Astrocyte of the spinal cord (primary cell): ENCODE results near the gene DHX40.
A peak's percentile ranks its signal among the peaks of the same experiment; 100 is the strongest.

ENCODE experiments used
- DNase-seq: peaks from one replicate; pipeline ENCODE4 v3.0.0; 2011; ENCODE audit warnings: low read depth, low spot score
- H3K4me3 ChIP-seq: 2 replicates; pipeline ENCODE4 v1.5.1; 2011; ENCODE audit warnings: low read depth, mild to moderate bottlenecking, low read length, moderate library complexity
- in situ Hi-C: cut with HindIII; loops from 2 replicates; pipeline ENCODE4 v1.10.0; 2017; ENCODE audit warnings: low sequenced_read_pairs
- TF ChIP-seq, protein P1 (sequence below): IDR thresholded peaks from 2 replicates; pipeline ENCODE4 v1.5.1; 2012; ENCODE audit warnings: low read depth, mild to moderate bottlenecking, low read length, inconsistent platforms

The DHX40 gene

DNA sequence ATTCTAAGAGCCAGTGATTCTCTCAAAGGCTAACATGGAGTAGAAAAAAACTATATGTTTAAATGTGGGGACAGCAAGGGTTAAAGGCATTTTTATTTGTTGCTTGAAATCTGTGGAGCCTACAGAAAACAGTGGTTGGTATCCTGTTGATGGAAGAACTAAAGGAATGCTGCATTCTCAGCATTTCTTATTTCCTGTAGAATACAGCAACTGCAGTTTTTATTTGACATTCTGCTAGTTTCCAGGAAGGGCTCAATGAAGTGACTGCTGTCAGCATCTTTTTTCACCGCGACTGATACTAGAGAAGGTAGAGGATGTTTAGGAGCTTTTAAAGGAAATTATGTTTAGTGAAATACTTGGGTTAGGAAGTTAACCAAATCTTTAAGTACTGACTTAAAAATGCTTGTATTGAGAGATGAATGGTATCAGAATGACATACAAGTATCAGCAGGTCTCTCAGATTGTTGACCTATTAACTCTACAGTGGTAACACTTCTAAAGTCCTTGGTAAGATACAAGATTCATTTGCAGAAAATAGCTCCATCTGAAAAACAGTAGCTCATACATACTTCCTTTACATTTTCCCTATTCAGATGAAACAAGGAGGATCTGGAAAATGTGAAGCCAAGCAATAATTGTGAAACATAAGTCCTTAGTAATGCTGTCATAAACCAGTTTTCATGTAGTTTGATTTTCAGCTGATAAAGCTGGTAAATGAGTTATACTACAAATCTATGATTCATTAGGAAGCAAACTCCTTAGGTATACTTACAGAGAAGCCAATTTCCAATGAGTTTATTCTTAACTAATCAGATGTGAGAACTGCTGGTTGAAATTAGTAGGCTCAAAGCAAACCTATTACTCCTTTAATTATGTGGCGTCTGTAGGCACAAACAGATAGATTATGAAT, 69.5 kb downstream of the DHX40 start:
- DNase-seq: no peak
- in situ Hi-C loops: no loop called here
- no peak overlapping the region for H3K4me3 ChIP-seq
- TF ChIP-seq, protein P1, sequence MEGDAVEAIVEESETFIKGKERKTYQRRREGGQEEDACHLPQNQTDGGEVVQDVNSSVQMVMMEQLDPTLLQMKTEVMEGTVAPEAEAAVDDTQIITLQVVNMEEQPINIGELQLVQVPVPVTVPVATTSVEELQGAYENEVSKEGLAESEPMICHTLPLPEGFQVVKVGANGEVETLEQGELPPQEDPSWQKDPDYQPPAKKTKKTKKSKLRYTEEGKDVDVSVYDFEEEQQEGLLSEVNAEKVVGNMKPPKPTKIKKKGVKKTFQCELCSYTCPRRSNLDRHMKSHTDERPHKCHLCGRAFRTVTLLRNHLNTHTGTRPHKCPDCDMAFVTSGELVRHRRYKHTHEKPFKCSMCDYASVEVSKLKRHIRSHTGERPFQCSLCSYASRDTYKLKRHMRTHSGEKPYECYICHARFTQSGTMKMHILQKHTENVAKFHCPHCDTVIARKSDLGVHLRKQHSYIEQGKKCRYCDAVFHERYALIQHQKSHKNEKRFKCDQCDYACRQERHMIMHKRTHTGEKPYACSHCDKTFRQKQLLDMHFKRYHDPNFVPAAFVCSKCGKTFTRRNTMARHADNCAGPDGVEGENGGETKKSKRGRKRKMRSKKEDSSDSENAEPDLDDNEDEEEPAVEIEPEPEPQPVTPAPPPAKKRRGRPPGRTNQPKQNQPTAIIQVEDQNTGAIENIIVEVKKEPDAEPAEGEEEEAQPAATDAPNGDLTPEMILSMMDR: no peak

DNA sequence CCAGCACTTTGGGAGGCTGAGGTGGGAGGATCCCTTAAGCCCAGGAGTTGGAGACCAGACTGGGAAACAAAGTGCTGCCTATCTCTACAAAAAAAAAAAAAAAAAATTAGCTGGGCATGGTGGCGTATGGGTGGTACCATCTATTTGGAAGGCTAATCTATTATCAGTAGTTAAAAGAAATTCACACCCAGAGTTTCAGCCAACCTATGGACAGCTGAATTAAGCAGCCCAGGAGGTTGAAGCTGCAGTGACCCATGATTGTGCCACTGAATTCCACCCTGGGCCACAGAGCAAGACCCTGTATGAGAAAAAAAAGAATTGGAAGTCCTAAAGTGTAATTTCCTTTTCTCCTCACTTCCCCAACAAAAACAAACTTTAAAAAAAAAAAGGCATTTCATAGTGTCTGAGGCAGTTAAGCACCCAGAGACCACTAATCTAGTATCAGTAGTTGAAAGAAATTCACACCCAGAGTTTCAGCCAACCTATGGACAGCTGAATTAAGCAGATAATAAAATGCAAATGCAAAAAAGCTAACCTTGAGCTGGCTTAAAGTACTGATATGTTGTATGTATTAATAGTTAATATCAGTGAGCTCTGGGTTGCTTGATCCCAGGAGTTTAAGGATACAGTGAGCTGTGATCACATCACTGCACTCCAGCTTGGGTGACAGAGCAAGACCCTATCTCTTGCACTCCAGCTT, 72.4 kb downstream of the DHX40 start:
- in situ Hi-C loops: no loop called here
- DNase-seq: no peak
- H3K4me3 ChIP-seq: no peak overlapping the region
- TF ChIP-seq, protein P1: no peak

DNA sequence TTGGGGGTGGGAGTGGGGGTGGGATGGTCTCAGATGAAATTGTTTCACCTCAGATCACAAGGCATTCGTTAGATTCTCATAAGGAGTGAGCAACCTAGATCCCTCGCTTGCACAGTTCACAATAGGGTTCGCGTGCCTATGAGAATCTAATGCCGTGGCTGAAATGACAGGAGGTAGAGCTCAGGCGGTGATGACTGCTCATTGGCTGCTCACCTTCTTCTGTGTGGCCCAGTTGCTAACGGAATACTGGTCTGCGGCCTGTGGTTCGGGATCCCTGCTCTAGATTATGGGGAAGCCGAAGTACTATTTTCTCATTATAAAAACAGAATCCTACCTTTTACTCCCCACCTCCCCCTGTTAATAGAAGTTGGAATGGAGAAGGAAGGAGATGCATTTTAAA, 73.1 kb downstream of the DHX40 start:
- in situ Hi-C loops: no loop called here
- DNase-seq: no peak

DNA sequence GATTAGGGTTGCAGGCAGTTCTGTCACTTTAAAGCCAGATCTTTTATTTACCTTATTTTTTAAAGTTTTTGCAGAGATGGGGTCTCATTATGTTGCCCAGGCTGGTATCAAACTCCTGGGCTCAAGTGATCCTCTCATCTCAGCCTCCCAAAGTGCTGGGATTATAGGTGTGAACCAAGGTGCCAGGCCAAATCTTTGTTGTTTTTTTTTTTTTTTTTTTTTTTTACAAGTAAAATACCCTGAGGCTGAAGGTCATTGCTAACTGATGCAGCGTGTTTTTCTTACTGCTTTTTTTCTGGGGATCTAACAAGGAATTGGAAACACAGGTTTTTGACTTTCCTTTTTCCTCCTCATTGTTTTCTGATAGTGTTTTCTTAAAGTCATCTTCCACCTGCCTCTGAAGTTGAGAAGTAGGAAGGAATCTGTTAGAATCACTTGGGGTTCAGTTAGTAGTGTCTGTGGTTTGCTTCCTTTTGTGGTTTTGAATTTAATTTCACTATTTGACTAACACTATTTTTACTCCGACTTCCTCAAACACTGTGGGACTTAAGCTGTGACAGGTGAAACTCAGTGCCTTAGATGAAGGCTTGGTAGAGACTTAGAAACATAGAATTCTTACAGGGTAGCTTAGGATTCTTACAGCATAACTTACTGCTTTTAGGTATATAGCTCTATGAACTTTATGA, 76.5 kb downstream of the DHX40 start:
- in situ Hi-C loops: no loop called here
- no peak for DNase-seq
- TF ChIP-seq, protein P1: no peak
- H3K4me3 ChIP-seq: no peak overlapping the region

More for the DNA sequence above, 73.1 kb downstream of the DHX40 start:
- H3K4me3 ChIP-seq: no peak overlapping the region
- TF ChIP-seq, protein P1: no peak

DNA sequence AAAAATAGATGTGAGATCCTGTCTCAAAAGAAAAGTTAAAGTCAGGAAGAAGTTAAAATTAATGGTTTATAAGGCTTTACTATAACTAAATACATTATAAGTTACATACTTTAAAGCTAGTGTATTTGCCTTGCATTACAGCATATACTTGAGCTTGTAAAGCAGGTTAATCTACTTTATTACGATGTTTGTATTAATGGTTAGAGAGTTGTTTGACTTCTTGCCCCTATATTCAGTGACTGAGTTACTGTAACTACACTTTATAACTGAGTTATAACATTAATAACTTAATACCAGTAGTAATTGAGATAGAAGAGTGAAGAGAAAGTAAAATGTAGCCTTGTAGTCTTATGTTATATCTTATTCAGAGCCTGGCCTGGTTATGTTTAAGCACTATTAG, 77.2 kb downstream of the DHX40 start:
- TF ChIP-seq, protein P1: no peak
- H3K4me3 ChIP-seq: no peak overlapping the region
- no peak for DNase-seq
- in situ Hi-C loops: no loop called here

DNA sequence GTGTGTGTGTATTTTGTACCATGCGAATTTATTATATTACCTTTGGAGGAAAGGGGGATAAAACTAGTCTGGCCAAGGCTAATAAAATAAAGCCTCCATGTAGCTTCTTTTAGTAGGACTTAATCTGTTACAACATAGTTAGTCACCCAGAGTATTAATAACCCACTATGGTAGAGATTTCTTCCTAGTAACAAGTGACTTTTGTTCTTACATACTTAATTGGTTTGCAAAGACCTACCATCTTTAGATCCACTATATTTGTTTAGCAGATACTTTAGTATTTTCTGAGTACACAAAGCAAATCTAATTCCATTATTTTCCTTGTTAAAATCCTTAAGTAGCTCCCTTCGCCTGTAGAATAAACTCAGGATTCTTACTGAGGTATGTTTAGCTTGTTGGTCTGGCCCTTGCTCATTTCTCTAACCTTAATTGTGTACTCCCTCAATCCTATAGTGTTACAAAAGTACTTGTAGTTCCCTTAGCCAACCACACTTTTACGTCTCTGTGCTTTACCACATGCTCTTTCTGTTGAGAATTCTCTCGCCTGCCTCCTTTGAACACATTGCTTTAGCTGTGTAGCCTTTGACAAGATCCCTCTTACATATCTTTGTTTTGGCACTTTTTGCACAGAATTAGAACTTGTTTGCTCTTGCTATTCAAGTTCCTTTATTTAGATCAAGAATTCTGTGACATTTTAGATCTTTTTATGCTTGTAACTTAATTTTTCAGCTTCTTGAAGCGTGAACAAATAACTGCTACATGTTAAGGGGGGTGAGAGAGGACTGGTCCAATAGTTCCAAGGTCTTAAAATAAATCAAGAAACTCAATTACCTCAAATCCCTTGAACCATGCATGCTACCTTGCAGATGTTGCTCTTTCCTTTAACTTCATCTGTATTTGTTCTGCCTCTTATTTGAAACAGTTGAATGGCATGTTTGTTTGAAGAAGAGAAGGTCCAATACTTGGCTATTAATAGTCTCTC, 78.0 kb downstream of the DHX40 start:
- TF ChIP-seq, protein P1: no peak
- DNase-seq: peak; percentile 43
- no peak overlapping the region for H3K4me3 ChIP-seq
- in situ Hi-C loops: no loop called here
